MM.1S (cell line): ENCODE data around the gene BRIP1.
"Not testable (repeated sequence)": the region's sequence is repeated elsewhere in the genome, so short reads cannot be mapped to it uniquely, and the experiment has no call there.

ENCODE experiments used
- DNase-seq: peaks from one replicate; pipeline ENCODE4 v3.0.0-alpha.2; 2015
- H2AFZ ChIP-seq: fragments of 300-600 bp; sonication (generic); 2 replicates; pipeline ENCODE4 v1.6.0; 2016; ENCODE audit warnings: antibody characterized with exemption, low read length
- H3F3A ChIP-seq: fragments of 300-600 bp; sonication (generic); 2 replicates; pipeline ENCODE4 v1.6.1; 2016; ENCODE audit warnings: mild to moderate bottlenecking, antibody characterized with exemption, low read length, moderate library complexity, mixed read lengths; ENCODE audit not compliant: insufficient read depth
- H3K27ac ChIP-seq: fragments of 300-600 bp; sonication (generic); 2 replicates; pipeline ENCODE4 v1.5.1; 2016; ENCODE audit warnings: mild to moderate bottlenecking, low read length
- H3K27me3 ChIP-seq: fragments of 300-600 bp; sonication (generic); replicated peaks from 2 replicates; pipeline ENCODE4 v1.6.0; 2016; ENCODE audit warnings: low read length; ENCODE audit not compliant: insufficient read depth
- H3K36me3 ChIP-seq: fragments of 300-600 bp; sonication (generic); replicated peaks from 2 replicates; pipeline ENCODE4 v1.6.1; 2016; ENCODE audit warnings: mild to moderate bottlenecking, low read length, mixed read lengths; ENCODE audit not compliant: insufficient read depth
- H3K4me1 ChIP-seq: fragments of 300-600 bp; sonication (generic); 2 replicates; pipeline ENCODE4 v1.6.1; 2016; ENCODE audit warnings: low read length, mixed read lengths
- H3K4me2 ChIP-seq: fragments of 300-600 bp; sonication (generic); 2 replicates; pipeline ENCODE4 v1.6.0; 2016; ENCODE audit warnings: low read depth, low read length
- H3K4me3 ChIP-seq: fragments of 300-600 bp; sonication (generic); 2 replicates; pipeline ENCODE4 v1.5.1; 2016; ENCODE audit warnings: low read length, mixed read lengths
- H3K79me2 ChIP-seq: fragments of 300-600 bp; sonication (generic); 2 replicates; pipeline ENCODE4 v1.6.1; 2016; ENCODE audit warnings: mixed run types, low read length, mixed read lengths
- H3K9ac ChIP-seq: fragments of 300-600 bp; sonication (generic); 2 replicates; pipeline ENCODE4 v1.6.1; 2016; ENCODE audit warnings: low read length, mixed read lengths
- H3K9me2 ChIP-seq: fragments of 300-600 bp; sonication (generic); replicated peaks from 2 replicates; pipeline ENCODE4 v1.6.1; 2016; ENCODE audit warnings: mild to moderate bottlenecking, low read length, mixed read lengths; ENCODE audit not compliant: insufficient read depth
- H3K9me3 ChIP-seq: fragments of 300-600 bp; sonication (generic); replicated peaks from 2 replicates; pipeline ENCODE4 v1.6.1; 2016; ENCODE audit warnings: mild to moderate bottlenecking, low read length, mixed read lengths; ENCODE audit not compliant: insufficient read depth
- H4K20me1 ChIP-seq: fragments of 300-600 bp; sonication (generic); 2 replicates; pipeline ENCODE4 v1.6.1; 2016; ENCODE audit warnings: mild to moderate bottlenecking, low read length, moderate library complexity, mixed read lengths; ENCODE audit not compliant: insufficient read depth
- CTCF ChIP-seq: fragments of 300-600 bp; sonication (generic); IDR thresholded peaks from 2 replicates; pipeline ENCODE4 v1.5.1; 2016; ENCODE audit warnings: antibody characterized with exemption, low read length, mixed read lengths
- EZH2 ChIP-seq: fragments of 300-600 bp; sonication (generic); optimal IDR thresholded peaks from 2 replicates; pipeline ENCODE3; 2017; ENCODE audit warnings: low read depth, mild to moderate bottlenecking, antibody characterized with exemption, low read length, mixed read lengths
- EZH2phosphoT487 ChIP-seq: fragments of 300-600 bp; sonication (generic); IDR thresholded peaks from 2 replicates; pipeline ENCODE4 v1.6.1; 2018; ENCODE audit warnings: antibody characterized with exemption, low read length

BRIP1 gene

GRCh38 chr17:61825448-61826137 is 37.7 kb downstream of the BRIP1 start:
- no peak for TF ChIP-seq EZH2phosphoT487
- TF ChIP-seq EZH2: no peak
- TF ChIP-seq CTCF: no peak
- Histone ChIP-seq H3K27ac (no peak overlapping the region), H3K79me2 (no peaks in the 10 kb centered on the region; the same call in 1 of the 2 replicates), H3K4me1 (no peaks in the 10 kb centered on the region), H3K9me3 (no peaks in the 10 kb centered on the region), H3K9me2 (no peaks in the 10 kb centered on the region), H3F3A (no peaks in the 10 kb centered on the region), H3K27me3 (no peaks in the 10 kb centered on the region), H4K20me1 (no peaks in the 10 kb centered on the region), H2AFZ (no peak overlapping the region), H3K36me3 (no peaks in the 10 kb centered on the region), H3K9ac (no peak overlapping the region), H3K4me3 (no peak overlapping the region), H3K4me2 (no peak overlapping the region)
- DNase-seq: no peak

- TF ChIP-seq EZH2phosphoT487 (no peak), EZH2 (no peak), CTCF (no peak)
- no peak overlapping the region for H3K4me3 ChIP-seq
- no peak overlapping the region for H3K9ac ChIP-seq
- no peak overlapping the region for H2AFZ ChIP-seq
- H3K27me3 ChIP-seq: no peaks in the 10 kb centered on the region
- H3F3A ChIP-seq: no peaks in the 10 kb centered on the region
- H3K4me1 ChIP-seq: no peaks in the 10 kb centered on the region
- no peak for DNase-seq
- H3K4me2 ChIP-seq: no peak overlapping the region
- no peaks in the 10 kb centered on the region for H3K9me2 ChIP-seq
- no peaks in the 10 kb centered on the region for H3K36me3 ChIP-seq
- H3K27ac ChIP-seq: no peak overlapping the region
- H3K79me2 ChIP-seq: no peaks in the 10 kb centered on the region; the same call in 1 of the 2 replicates
- H3K9me3 ChIP-seq: no peaks in the 10 kb centered on the region
- no peaks in the 10 kb centered on the region for H4K20me1 ChIP-seq
These were observed 40.7 kb downstream of the BRIP1 start for GRCh38 chr17:61822326-61823285.

DNA sequence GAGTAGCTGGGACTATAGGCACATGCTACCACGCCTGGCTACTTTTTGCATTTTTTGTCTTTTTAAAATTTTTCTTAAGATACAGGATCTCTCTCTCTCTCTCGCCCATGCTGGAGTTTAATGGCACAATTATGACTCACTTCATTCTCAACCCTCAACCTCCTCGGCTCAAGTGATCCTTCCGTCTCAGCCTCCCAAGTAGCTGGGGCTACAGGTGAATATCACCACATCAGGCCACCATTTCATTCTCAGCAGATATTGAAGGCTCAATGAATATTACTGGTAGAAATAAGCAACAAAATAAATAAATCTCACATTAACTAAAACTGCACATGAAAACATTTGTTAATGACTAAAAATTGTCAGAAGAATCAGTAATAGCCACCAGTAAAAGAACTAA is 41.7 kb downstream of the BRIP1 start:
- Histone ChIP-seq H3K27me3 (no peaks in the 10 kb centered on the region), H3K4me3 (no peak overlapping the region), H3K4me1 (no peaks in the 10 kb centered on the region), H3K9me3 (no peaks in the 10 kb centered on the region), H3K79me2 (no peaks in the 10 kb centered on the region; the same call in 1 of the 2 replicates), H3K36me3 (no peaks in the 10 kb centered on the region), H3F3A (no peaks in the 10 kb centered on the region), H3K9me2 (no peaks in the 10 kb centered on the region), H4K20me1 (no peaks in the 10 kb centered on the region), H2AFZ (no peak overlapping the region), H3K4me2 (no peak overlapping the region), H3K9ac (no peak overlapping the region), H3K27ac (no peak overlapping the region)
- TF ChIP-seq CTCF (no peak), EZH2 (no peak), EZH2phosphoT487 (no peak)
- no peak for DNase-seq

GRCh38 chr17:61819265-61819664 is 44.1 kb downstream of the BRIP1 start:
- H3K4me2 ChIP-seq, H2AFZ ChIP-seq, H3K4me3 ChIP-seq, H3F3A ChIP-seq, H3K9me2 ChIP-seq, H3K9ac ChIP-seq, H3K36me3 ChIP-seq, H4K20me1 ChIP-seq, H3K27ac ChIP-seq, DNase-seq, H3K4me1 ChIP-seq, H3K27me3 ChIP-seq, H3K9me3 ChIP-seq, H3K79me2 ChIP-seq: not testable (repeated sequence)
